Stimulated activated CD8-positive, alpha-beta memory T cell treated with anti-CD3 and anti-CD28 coated beads, Interleukin-7, amount 100 ng/mL, for 48 hours (primary cell): ENCODE data around the gene CBX3.
"Not testable (repeated sequence)": the region's sequence is repeated elsewhere in the genome, so short reads cannot be mapped to it uniquely, and the experiment has no call there.

ENCODE experiments used
- DNase-seq, 2 donors: peaks; one replicate each; pipeline ENCODE4 v3.0.0-alpha.2; 2020; ENCODE audit warnings: low read depth in 1 of 2; ENCODE audit errors: extremely low read depth in 1 of 2

The CBX3 gene

DNA sequence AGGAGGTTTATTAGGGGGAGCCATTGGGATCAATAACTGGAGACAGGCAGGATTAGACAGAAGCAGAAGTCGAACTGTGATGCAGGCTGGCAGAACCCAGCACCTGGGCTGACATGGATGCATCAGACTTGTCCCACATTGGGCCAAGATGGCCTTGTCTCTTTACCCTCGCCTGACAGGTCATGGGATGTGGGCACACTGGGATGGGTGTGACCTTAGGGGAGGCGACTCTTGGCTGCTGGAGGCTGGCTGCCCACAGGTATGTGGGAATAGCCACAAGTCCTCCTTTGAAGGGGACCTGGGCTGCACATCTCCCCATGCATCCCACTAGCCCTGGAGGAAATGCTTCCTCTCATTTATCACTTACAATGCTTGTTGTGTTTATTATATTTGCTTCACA, 32.3 kb upstream of the CBX3 start:
- DNase-seq, result no peak

DNA sequence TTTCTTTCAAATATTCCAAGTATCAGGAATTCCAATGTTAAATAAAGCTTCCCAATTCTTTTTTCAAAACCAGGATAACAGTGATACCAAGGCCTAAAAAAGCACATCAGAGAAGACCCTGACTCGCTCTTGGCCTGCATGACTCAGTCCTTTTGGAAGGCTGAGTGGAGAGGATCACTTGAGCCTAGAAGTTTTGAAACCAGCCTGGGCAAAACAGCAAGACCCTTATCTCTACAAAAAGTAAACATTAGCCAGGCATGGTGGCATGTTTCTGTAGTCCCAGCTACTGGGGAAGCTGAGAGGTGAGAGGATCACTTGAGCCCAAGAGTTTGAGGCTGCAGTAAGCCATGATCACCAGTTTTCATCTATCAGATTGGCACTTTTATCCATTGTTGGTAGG, 30.9 kb upstream of the CBX3 start:
- DNase-seq, result no peak

DNA sequence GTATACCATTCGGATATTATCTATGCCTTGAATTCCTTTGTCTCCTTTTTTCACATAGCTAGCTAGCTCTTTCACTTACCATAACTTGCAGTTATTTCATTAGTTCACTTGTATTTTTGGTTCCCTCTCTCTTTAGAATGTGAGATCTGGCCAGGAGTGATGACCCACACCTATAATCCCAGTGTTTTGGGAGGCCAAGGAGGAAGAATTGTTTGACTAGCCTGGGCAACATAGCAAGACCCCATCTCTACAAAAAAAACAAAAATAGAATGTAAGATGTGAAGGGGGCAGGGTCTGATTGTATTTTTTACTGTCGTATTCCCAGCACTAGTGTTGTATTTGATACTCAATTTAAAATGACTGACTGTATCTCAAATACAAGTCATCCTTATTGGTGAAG, 29.9 kb upstream of the CBX3 start:
- no peak for DNase-seq

DNA sequence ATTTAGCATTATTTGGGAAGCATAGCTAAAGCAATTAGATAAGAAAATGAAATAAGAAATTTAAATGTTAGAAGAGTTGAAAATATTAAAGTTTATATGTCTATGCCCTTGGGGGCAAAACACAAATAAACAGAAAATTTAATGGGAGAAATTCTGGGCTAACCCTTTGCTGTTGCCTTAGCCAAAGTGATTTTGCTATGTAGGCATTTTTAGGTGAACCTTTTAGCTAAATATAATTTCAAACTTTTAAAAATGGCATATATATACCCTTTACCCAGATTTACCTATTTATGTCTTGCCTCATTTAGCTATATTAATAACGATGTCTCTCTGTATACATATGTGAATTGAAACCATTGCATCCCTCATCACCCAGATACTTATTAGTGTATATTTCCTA, 29.5 kb upstream of the CBX3 start:
- DNase-seq, result no peak

DNA sequence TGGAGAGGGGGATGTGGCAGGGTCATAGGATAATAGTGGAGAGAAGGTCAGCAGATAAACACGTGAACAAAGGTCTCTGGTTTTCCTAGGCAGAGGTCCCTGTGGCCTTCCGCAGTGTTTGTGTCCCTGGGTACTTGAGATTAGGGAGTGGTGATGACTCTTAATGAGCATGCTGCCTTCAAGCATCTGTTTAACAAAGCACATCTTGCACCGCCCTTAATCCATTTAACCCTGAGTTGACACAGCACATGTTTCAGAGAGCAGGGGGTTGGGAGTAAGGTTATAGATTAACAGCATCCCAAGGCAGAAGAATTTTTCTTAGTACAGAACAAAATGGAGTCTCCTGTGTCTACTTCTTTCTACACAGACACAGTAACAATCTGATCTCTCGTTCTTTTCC, 25.6 kb upstream of the CBX3 start:
- DNase-seq, result not testable (repeated sequence)

DNA sequence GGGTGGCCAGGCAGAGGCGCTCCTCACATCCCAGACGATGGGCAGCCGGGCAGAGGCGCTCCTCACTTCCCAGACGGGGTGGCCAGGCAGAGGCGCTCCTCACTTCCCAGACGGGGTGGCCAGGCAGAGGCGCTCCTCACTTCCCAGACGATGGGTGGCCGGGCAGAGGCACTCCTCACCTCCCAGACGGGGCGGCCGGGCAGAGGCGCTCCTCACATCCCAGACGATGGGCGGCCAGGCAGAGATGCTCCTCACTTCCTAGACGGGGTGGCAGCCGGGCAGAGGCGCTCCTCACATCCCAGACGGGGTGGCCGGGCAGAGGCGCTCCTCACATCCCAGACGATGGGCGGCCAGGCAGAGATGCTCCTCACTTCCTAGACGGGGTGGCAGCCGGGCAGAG, 24.8 kb upstream of the CBX3 start:
- DNase-seq, result not testable (repeated sequence)

DNA sequence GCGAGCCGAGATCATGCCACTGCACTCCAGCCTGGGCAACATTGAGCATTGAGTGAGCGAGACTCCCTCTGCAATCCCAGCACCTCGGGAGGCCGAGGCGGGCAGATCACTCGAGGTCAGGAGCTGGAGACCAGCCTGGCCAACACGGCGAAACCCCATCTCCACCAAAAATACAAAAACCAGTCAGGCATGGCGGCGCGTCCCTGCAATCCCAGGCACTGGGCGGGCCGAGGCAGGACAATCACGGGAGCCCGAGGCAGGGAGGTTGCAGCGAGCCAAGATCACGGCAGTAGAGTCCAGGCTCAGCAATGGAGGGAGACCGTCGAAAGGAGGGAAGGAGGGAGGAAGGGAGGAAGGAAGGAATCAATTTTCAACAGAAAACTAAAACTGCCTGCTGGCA, 24.3 kb upstream of the CBX3 start:
- DNase-seq, result not testable (repeated sequence)

DNA sequence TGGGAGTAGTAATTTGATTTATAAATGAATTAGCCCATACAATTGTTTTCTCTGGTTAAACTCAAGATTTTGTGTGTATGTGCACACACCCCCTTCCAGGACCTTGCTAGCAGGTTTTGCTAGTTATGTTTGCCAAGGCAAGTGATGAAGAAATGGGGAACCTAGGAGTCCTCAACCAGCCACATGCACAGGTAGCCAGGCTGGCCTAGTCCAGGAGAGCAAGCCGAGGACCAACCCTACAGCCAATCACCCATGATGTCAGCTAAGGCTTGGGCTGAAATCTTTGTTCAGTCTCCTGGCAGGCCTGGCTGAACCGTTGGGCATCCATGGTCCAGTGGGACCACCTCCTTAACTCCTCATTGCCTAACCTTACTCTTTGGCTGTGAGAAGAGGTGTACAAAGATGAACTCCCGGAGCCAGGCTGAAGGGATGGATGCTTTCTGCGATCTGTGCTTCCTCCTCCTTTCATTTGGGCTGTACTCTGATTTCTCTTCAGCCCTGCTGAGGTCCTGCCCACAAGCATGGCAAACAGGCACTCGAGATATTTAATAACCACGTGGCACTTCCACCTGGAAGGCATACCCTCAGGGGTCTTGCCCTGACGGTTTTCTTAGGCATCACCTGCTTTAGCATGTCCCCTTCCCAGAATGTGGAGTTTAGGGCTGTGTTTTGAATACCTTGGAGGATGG, 23.1 kb upstream of the CBX3 start:
- no peak for DNase-seq

DNA sequence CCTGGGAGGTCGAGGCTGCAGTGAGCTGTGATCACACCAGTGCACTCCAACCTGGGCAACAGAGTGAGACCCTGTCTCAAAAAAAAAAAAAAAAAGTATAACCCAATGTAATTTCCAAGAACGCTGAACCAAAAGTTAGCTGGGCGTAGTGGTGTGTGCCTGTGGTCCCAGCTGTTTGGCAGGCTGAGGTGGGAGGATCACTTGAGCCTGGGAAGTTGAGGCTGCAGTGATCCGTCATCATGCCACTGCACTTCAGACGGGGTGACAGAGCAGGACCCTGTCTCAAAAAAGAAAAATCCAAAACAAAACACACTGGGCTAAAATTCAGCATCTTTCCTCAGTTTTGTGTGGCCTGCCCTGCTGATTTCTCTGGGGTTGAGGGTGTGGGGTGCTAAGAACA, 22.1 kb upstream of the CBX3 start:
- DNase-seq, result no peak

DNA sequence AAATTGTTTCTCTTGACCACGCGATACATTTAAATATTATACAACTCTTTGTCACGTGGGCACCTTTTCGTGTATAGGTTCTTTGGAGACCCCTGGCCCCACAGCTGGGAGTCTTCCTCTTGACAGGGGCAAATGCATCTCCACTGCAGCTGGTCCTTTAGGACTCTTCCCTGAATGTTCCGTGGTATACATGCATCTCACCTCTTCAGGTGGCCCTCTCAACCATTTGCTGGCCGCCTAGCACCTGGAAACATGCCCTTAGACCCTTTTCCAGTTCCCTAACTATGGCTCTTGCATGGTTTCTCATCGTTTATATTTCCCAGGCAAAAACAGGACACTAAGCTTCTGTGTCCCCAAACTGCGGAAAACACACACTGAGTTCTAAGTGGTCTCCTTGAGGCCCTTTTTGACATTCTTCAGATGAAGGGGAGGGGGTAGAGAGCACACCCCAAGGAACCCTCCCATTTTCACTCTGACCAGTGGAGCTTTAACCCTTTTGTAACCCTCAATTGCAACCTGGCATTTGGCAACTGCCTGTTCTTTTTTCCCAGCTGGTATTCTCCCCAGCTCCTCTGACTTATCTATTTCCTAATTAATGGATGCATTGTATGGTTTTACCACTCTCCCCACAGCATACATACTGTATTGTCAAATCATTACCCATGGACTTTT, 21.6 kb upstream of the CBX3 start:
- no peak for DNase-seq

DNA sequence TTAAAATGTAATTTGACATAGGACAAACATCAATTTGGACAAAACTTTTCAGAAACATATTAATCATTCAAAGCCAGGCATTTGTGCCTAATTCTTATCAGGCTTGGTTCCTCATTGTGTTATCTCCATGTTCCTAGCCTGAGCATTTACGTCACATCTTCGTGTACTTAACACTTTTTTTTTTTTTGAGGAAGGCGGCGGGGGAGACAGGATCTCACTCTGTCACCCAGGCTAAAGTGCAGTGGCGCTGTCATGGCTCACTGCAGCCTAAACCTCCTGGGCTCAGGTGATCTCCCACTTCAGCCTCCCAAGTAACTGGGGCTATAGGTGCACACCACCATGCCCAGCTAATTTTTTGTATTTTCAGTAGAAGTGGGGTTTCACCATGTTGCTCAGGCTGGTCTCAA, 20.8 kb upstream of the CBX3 start:
- no peak for DNase-seq

DNA sequence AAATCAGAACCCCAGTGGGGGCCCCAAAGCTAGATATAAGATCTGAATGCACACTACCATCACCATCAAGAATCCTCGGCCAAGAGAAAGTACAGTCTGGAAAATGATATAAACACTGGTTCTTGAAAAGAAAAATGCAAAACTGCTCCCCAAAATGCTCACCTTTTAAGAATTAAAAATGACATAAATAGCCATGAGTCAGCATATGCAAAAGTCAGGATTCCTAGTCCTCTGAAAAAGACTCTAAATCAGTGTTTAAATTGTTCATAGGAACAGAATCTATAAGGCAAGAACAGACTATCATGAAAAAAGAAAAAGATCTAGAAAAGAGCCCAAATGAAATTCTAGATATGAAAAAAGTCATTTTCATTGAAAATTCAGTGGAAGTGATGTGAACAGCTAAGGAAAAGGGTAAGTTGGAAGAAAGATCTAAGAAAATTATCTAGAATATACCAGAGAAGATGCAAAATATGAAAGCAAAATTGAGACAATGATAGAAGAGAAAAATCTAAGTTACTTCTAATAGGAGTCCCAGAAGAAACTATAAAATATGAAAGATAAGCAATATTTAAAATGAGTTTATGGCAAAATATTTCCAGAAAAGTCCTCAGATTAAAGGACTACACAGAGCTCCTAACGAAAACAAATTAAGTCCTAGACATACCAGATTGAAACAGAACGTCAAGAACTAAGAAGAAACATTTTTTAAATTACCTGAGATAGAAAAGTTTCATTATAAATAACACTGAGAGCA, 19.9 kb upstream of the CBX3 start:
- no peak for DNase-seq

DNA sequence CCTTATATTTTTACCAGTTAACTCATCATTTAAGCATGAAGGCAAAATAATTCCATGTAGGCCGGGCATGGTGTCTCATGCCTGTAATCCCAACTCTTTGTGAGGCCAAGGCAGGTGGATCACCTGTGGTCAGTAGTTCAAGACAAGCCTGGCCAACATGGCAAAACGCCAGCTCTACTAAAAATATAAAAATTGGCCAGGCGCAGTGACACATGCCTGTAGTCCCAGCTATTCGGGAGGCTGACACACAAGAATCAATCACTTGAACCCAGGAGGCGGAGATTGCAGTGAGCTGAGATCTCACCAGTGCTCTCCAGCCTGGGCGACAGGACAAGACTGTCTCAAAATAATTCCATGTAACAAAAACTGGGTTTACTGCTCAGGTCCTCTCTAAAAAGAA, 19.3 kb upstream of the CBX3 start:
- DNase-seq, result no peak

DNA sequence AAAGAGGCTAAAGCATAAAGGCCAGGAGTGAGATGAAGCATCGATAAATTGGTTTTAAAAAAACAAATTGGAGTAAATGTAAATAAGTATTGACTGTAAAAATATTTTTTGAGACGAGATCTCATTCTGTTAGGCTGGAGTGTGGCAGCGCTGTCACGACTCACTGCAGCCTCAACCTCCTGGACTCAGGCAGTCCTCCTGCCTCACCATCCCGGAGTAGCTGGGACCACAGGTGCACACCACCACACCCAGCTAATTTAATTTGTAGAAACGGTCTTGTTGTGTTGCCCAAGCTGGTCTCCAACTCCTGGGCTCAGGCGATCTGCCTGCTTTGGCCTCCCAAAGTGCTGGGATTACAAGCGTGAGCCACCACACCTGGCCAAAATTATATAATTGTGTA, 18.8 kb upstream of the CBX3 start:
- DNase-seq, result no peak

DNA sequence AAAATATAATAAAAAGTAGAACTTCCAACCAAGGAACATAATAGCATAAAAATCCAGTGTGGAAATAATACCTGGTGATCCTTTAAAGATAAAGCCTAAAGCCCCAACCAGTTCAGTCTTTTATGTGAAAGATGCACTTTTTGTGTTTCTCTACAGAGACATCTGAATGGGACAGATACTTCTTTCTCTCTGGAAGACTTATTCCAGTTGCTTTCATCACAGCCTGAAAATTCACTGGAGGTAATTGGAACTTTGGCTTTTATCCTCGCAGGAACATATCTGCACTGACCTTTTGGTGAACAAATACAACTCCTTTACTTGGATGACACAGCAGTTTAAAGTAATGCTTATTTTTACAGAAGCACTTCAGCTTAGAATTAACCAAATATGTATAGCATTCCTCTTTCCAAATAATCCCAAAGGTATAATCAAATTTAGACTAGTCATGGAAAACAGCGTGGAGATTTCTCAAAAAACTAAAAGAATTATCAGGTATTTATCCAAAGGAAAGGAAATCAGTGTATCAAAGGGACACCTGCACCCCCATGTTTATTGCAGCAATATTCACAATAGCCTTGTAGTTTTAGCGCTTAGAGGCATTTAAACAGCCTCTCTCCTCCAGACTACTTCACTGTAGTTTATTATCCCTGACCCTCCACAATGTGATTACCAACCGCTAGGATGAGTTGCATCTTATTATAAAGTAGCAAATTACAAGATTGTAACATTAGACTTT, 17.8 kb upstream of the CBX3 start:
- DNase-seq, result no peak

DNA sequence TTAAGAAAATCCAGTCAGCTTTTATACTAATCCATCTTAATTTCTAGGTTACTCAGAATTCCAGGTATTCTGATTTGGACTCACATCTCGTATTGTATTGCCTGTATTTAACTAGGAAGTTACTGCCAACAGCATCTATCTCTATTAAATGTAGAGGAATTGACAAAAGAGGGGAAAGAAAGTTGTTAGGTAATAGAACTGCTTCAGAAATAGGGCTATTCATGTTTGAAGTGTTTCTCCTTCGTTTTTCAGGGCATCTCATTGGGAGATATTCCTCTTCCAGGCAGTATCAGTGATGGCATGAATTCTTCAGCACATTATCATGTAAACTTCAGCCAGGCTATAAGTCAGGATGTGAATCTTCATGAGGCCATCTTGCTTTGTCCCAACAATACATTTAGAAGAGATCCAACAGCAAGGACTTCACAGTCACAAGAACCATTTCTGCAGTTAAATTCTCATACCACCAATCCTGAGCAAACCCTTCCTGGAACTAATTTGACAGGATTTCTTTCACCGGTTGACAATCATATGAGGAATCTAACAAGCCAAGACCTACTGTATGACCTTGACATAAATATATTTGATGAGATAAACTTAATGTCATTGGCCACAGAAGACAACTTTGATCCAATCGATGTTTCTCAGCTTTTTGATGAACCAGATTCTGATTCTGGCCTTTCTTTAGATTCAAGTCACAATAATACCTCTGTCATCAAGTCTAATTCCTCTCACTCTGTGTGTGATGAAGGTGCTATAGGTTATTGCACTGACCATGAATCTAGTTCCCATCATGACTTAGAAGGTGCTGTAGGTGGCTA, 17.1 kb upstream of the CBX3 start:
- not testable (repeated sequence) for DNase-seq

DNA sequence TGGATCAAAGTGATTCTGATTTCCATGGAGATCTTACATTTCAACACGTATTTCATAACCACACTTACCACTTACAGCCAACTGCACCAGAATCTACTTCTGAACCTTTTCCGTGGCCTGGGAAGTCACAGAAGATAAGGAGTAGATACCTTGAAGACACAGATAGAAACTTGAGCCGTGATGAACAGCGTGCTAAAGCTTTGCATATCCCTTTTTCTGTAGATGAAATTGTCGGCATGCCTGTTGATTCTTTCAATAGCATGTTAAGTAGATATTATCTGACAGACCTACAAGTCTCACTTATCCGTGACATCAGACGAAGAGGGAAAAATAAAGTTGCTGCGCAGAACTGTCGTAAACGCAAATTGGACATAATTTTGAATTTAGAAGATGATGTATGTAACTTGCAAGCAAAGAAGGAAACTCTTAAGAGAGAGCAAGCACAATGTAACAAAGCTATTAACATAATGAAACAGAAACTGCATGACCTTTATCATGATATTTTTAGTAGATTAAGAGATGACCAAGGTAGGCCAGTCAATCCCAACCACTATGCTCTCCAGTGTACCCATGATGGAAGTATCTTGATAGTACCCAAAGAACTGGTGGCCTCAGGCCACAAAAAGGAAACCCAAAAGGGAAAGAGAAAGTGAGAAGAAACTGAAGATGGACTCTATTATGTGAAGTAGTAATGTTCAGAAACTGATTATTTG, 16.3 kb upstream of the CBX3 start:
- DNase-seq, result no peak

DNA sequence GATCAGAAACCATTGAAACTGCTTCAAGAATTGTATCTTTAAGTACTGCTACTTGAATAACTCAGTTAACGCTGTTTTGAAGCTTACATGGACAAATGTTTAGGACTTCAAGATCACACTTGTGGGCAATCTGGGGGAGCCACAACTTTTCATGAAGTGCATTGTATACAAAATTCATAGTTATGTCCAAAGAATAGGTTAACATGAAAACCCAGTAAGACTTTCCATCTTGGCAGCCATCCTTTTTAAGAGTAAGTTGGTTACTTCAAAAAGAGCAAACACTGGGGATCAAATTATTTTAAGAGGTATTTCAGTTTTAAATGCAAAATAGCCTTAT, 15.7 kb upstream of the CBX3 start:
- DNase-seq, result no peak

DNA sequence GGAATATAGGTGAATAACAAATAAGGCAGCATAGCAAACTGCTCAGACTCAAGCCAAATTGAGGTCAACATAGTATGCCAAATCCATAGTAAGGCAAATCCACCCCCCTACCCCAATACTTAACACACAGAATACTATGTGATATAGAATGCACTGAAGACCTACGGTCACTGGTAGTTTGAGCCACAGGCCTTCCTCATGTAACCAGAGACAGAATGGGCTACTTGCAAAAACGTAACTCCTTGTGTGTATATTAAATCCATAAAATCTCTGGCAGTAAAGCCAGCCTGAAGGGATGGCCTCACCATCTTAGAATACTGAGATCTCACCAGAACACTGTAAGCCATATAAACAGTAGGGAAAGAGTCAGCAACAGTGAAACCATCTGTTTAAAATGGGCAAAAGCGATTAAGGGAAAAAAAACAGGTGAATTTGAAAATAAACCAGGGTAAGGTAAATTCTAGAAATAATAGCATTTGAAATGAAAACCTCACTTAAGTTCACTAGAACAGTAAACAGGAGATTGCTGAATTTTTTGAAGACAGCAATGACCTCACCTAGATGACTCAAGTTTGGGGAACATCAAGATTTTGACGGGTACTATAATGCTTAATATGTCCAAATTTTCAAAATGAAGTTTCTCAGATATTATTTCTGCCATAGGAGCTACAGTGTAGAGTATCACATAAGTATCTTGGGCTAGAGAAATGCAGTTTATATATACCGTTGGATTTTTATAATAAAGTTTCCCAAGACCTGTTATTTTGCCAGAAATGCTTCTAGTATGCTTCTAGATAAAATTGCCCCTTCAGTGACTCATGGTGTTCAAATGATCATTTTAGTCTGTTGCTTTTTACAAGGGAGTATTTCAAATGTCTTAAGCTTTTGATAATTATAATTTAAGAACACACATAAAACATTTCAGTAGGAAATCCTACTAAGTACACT, 14.9 kb upstream of the CBX3 start:
- no peak for DNase-seq
